GM12878 (cell line): ENCODE measurements around the gene ADCY7.

Source experiments
- CEBPB ChIP-seq, 2 experiments: fragments of 150-350 bp in 1 of 2; IDR thresholded peaks; 2 replicates each; pipeline ENCODE4 v1.6.1; 2012 to 2014; ENCODE audit warnings: low read depth in 2 of 2, low read length in 2 of 2, borderline replicate concordance in 1 of 2, inconsistent platforms in 1 of 2
- CHD2 ChIP-seq: IDR thresholded peaks from 2 replicates; pipeline ENCODE4 v1.6.1; 2011; ENCODE audit warnings: low read depth, low read length, improper control_type of control experiment, borderline replicate concordance
- CTCF ChIP-seq, 3 experiments: IDR thresholded peaks in 2 of 3; conservative IDR thresholded peaks in 1 of 3; 2 replicates each; pipeline ENCODE4 v1.5.1; 2011; ENCODE audit warnings: low read depth in 3 of 3, low read length in 3 of 3, mild to moderate bottlenecking in 3 of 3, control low read depth in 2 of 3, moderate library complexity in 2 of 3, inconsistent platforms in 1 of 3, mixed read lengths in 1 of 3; ENCODE audit not compliant: control insufficient read depth in 2 of 3, insufficient read depth in 1 of 3; ENCODE audit errors: extremely low read depth in 1 of 3
- E2F4 ChIP-seq: IDR thresholded peaks from 2 replicates; pipeline ENCODE4 v1.6.1; 2012; ENCODE audit warnings: low read depth, low read length, improper control_type of control experiment
- GABPA ChIP-seq: IDR thresholded peaks from 2 replicates; pipeline ENCODE4 v1.6.1; 2014; ENCODE audit warnings: antibody characterized with exemption, low read depth, mild to moderate bottlenecking, inconsistent platforms
- NBN ChIP-seq: fragments of 450-650 bp; IDR thresholded peaks from 2 replicates; pipeline ENCODE4 v1.6.1; 2016
- TBL1XR1 ChIP-seq: IDR thresholded peaks from 2 replicates; pipeline ENCODE4 v1.6.1; 2012; ENCODE audit warnings: low read depth, low read length, improper control_type of control experiment
- USF2 ChIP-seq: IDR thresholded peaks from 2 replicates; pipeline ENCODE4 v1.6.1; 2011; ENCODE audit warnings: low read depth, low read length, improper control_type of control experiment, borderline replicate concordance
- ZNF687 ChIP-seq: fragments of 450-650 bp; IDR thresholded peaks from 2 replicates; pipeline ENCODE4 v1.6.1; 2017; ENCODE audit warnings: mild to moderate bottlenecking, moderate library complexity
- ZSCAN29 ChIP-seq: fragments of 450-650 bp; IDR thresholded peaks from 2 replicates; pipeline ENCODE4 v1.6.1; 2017; ENCODE audit warnings: mild to moderate bottlenecking, moderate library complexity

DNA sequence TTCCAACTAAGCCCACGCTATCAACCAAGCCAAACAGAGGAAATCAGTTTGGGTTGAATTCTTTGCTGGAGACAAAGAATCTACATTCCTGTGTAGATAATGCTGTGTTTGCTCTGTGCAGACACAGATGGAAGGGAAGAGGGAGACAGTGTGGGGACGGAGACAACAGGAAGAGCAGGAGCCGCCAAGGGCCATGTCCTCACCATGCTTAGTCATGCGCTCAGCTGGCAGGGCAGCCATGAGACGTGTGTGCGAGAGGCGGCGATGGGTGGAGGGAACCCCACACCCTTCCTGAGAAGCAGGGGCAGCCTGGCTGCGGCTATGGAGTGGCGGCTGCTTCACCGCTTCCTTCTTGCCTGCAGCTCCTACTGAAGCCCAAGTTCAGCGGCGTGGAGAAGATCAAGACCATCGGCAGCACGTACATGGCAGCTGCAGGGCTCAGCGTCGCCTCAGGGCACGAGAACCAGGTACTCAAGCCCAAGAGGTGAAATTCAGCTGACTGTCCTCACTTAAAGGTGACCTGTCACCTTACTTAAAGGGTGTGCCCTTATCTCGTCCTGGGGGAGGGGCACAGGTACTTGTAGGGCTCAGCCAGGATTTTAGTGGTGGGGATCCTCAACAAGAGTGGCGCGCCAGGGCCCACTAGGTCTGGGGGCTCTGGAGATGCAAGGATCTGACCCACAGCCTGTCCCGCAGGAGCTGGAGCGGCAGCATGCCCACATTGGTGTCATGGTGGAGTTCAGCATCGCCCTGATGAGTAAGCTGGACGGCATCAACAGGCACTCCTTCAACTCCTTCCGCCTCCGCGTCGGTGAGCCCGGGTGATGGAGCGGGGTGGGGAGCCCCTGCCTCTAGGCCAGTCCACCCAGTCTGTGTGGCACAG, 47.5 kb downstream of the ADCY7 start:
- TF ChIP-seq E2F4 (no peak), ZSCAN29 (no peak), CHD2 (no peak), TBL1XR1 (no peak), GABPA (no peak), CTCF (IDR thresholded peaks at IDR 0.05 in 2 of 3, conservative IDR thresholded peaks at IDR 0.05 in 1 of 3; ENCODE audit: control insufficient read depth in 2 of 3, extremely low read depth in 1 of 3, insufficient read depth in 1 of 3, low read depth in 3 of 3, low read length in 3 of 3) (no peak), ZNF687 (no peak), CEBPB (IDR thresholded peaks at IDR 0.05; ENCODE audit: borderline replicate concordance in 1 of 2, low read depth in 2 of 2, low read length in 2 of 2) (no peak), USF2 (no peak), NBN (no peak)
